Muscle layer of colon (tissue), 2 donors: ENCODE measurements around the gene OLFM3.

Source experiments
- H3K27ac ChIP-seq: one replicate; pipeline ENCODE4 v1.7.0; 2013; ENCODE audit warnings: low read depth, mild to moderate bottlenecking, low read length, moderate library complexity
- H3K27me3 ChIP-seq, 2 donors: one replicate each; pipeline ENCODE4 v1.7.0; 2013; ENCODE audit warnings: low read length in 2 of 2, mild to moderate bottlenecking in 2 of 2; ENCODE audit not compliant: insufficient read depth in 2 of 2, control insufficient read depth in 1 of 2
- H3K36me3 ChIP-seq: one replicate; pipeline ENCODE4 v1.7.0; 2013; ENCODE audit warnings: mild to moderate bottlenecking, low read length; ENCODE audit not compliant: insufficient read depth
- H3K4me1 ChIP-seq: one replicate; pipeline ENCODE4 v1.7.0; 2013; ENCODE audit warnings: mild to moderate bottlenecking, low read length; ENCODE audit not compliant: insufficient read depth
- H3K4me3 ChIP-seq, 2 donors: one replicate each; pipeline ENCODE4 v1.7.0; 2013; ENCODE audit warnings: low read length in 2 of 2, low read depth in 1 of 2, mild to moderate bottlenecking in 1 of 2, moderate library complexity in 1 of 2
- H3K9ac ChIP-seq: one replicate; pipeline ENCODE4 v1.7.0; 2013; ENCODE audit warnings: low read length
- H3K9me3 ChIP-seq: one replicate; pipeline ENCODE4 v1.7.0; 2013; ENCODE audit warnings: mild to moderate bottlenecking, low read length
- donor health status: abdominal sarcoma.
- donor health status: Adenocarcinoma of cecum.

The OLFM3 gene

DNA sequence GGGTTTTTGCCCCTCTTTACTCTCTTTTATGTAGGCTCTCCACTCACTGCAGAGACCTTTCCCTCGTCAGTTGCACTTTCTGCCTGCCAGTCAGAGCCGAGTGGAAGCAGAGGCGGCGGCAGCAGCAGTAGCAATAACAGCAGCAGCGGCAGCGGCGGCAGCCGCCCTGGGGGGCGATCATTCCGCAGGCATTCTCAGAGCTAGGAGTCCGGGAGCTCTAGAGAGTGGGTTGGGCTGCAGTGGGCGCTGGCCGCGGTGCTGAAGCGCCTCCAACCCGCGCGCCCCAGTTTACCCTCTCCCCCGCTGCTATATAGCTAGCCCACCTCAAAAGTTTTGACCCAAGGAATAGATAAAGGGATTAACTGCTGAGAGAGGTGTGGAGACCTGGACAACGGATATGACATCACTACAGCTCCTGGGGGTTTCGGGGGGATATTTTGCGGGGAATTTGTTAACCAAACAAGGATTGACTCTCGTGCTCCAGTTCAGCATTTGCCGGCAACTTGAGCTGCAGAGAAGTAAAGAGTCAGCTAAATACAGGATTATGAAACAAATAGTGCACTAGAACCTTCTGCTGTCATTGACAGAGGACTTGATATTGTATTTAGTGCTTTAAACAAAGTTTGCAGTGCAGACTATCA lies at the start of gene OLFM3:
OLFM3 (minus strand) TSS at position 102 of the 641 bp plus-strand sequence.
- no peak within 1 kb of the TSS for H3K9ac ChIP-seq

DNA sequence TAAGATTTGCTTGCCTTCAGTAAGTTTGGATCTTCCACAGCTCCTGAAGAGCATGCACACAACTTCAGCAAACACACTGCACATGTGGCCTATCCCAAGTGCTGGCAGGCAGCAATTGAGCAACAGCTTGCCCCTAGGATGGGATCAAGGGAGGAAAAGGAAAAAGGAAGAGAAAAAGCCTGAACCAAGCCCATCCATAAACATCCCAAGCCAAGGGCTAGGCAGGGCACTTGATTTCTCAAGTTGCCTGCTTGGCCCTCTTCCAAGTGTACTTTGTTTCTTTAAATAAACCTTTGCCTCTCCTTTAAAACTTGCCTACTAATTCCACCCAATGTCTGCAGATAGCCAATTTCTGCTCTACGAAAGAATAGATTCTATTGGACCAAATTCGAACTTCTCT lies 49.0 kb upstream of the OLFM3 start:
- no peaks in the 10 kb centered on the region for H3K9me3 ChIP-seq
- no peaks in the 10 kb centered on the region for H3K4me1 ChIP-seq
- H3K27ac ChIP-seq, result no peak overlapping the region
- no peak overlapping the region for H3K4me3 ChIP-seq
- H3K27me3 ChIP-seq, result no peaks in the 10 kb centered on the region
- H3K9ac ChIP-seq, result no peak overlapping the region
- H3K36me3 ChIP-seq, result no peaks in the 10 kb centered on the region

More for the DNA sequence above, at the start of gene OLFM3:
- Histone ChIP-seq H3K27ac (no peak within 1 kb of the TSS), H3K27me3 (no peaks in the 10 kb centered on the region), H3K4me3 (no peak within 1 kb of the TSS), H3K36me3 (no peaks in the 10 kb centered on the region), H3K4me1 (no peaks in the 10 kb centered on the region), H3K9me3 (no peaks in the 10 kb centered on the region)

DNA sequence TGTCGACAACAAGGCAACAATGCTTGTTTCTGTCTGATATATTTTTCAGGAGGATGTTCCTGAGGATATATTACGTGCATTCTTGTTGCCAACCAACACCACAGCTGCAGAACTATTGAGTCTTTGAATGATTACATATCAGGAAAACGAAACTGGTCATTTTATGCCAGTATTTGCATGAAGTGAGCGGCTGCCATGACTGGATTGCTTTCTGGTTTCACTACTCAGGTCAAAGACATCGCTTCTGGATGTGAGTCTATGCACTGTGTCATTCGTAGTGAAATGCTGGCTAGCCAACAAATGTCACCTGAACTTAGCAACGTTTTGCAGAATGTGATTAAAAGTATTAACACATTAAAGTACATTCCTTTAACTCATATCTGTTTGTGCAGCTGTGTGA lies 35.8 kb upstream of the OLFM3 start:
- Histone ChIP-seq H3K36me3 (no peaks in the 10 kb centered on the region), H3K4me3 (no peak overlapping the region), H3K27me3 (no peaks in the 10 kb centered on the region), H3K9me3 (no peaks in the 10 kb centered on the region), H3K9ac (no peak overlapping the region), H3K4me1 (no peaks in the 10 kb centered on the region), H3K27ac (no peak overlapping the region)

DNA sequence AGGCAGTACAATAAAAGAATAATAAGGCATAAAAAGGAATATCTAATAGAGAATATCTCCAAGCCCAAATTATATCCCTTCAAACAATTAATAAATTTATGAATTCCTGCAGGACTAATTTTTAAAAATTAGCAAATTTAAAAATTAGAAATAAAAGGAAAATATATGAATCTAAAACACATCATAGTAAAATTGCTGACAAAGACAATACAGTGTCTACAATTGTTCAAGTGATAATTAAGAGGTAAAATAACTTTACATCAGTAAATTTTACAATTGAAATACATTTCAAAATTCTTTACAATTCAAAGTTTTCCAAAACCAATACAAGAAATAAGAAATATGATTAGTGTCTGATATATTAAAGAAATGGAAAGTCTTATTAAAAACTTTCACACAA lies 22.8 kb upstream of the OLFM3 start:
- Histone ChIP-seq H3K4me3 (no peak overlapping the region), H3K27me3 (no peaks in the 10 kb centered on the region), H3K9me3 (no peaks in the 10 kb centered on the region), H3K4me1 (no peaks in the 10 kb centered on the region), H3K9ac (no peak overlapping the region), H3K36me3 (no peaks in the 10 kb centered on the region), H3K27ac (no peak overlapping the region)

DNA sequence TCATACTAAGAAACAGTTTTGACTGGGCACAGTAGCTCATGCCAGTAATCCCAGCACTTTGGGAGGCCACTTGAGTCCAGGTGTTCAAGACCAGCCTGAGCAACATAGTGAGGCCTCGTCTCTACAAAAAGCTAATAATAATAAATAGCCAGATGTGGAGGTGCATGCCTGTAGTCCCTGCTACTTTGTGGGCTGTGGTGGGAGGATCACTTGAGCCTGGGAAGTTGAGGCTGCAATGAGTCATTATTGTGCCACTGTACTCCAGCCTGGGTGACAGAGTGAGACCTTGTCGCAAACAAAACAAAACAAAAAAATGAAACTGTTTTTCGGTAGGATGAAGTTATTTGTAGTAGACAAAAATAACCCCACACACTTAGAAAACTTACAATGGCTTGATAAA lies 19.0 kb upstream of the OLFM3 start:
- no peak overlapping the region for H3K27ac ChIP-seq
- H3K4me1 ChIP-seq, result no peaks in the 10 kb centered on the region
- H3K27me3 ChIP-seq, result no peaks in the 10 kb centered on the region
- H3K36me3 ChIP-seq, result no peaks in the 10 kb centered on the region
- no peak overlapping the region for H3K4me3 ChIP-seq
- H3K9ac ChIP-seq, result no peak overlapping the region
- no peaks in the 10 kb centered on the region for H3K9me3 ChIP-seq

DNA sequence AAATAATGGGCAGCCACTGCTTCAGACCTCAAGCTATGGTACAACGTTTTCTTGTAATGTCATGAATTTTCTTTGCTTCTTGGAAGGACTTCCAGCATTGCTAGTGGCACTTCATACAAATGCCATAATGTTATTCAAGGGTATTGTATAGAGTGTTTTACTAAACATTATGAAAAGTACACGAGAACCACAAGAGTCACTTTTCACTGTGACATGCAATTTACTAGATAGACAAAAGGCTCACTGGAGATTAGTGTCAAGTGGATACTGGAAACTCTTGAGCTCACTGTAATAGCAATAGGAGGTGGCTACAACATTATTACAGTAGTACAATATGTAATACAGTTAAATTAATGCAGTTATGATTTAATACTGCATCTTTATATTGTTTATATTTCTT lies 5.3 kb upstream of the OLFM3 start:
- no peaks in the 10 kb centered on the region for H3K27me3 ChIP-seq
- no peaks in the 10 kb centered on the region for H3K36me3 ChIP-seq
- H3K27ac ChIP-seq, result no peak overlapping the region
- H3K4me1 ChIP-seq, result no peaks in the 10 kb centered on the region
- H3K9ac ChIP-seq, result no peak overlapping the region
- H3K9me3 ChIP-seq, result no peaks in the 10 kb centered on the region
- H3K4me3 ChIP-seq, result no peak overlapping the region

DNA sequence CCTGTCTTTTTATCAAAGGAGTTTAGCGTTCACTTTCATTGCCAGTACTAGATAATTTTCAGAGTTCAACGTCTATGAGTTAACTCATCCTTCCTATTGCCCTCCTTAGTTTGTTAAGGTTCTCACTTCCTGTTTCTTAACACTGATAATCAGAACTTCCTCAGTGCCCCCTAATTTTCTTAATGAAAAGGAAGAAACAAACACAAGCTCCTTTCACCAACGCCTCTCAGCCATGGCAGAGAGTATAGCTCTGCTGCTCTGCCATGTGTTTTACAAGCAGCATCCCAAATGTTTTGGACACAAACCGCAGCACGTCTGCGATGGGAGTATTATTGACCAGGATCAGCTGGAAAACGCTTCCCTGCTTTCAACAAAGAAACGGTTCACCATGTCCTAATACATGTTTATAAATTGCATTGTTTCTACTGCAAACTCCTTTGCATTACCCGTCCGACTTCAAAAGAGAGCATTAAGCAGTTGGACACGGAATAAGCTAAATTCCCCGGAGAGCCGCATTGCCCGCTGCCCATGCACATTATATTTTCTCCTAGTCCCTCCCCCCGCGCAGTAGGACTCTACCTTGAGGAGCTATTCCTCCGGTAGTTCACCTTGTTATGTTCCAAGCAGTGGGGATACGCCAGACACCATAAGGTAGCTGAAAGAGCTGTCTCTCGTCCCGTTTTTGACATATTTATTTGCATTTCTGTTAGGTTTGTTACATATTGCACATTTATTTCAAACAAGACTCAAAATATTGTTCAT lies 561 bp downstream of the OLFM3 start:
- no peaks in the 10 kb centered on the region for H3K36me3 ChIP-seq
- no peaks in the 10 kb centered on the region for H3K9me3 ChIP-seq
- no peaks in the 10 kb centered on the region for H3K4me1 ChIP-seq
- H3K27ac ChIP-seq, result no peak overlapping the region
- no peaks in the 10 kb centered on the region for H3K27me3 ChIP-seq
- H3K9ac ChIP-seq, result no peak overlapping the region
- no peak overlapping the region for H3K4me3 ChIP-seq

DNA sequence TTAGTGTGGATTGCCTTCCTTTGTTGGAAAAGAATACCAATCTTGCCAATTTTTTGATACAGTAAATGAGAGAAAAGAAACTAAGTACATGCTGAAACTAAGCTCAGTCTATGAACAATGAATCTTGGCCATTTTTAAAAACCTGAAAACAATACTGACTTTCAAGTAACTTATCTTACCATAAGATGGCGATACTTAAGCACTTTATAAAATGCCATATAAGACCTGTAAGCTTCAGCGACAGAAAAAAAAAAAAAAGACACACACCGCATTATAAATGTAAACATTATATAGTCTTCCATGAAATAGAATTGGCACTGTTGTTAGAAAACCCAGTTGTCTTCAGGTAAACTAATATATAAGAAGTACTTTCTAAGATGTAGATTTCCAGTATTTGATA lies 3.0 kb downstream of the OLFM3 start:
- Histone ChIP-seq H3K9ac (no peak overlapping the region), H3K27ac (no peak overlapping the region), H3K4me3 (no peak overlapping the region), H3K36me3 (no peaks in the 10 kb centered on the region), H3K4me1 (no peaks in the 10 kb centered on the region), H3K9me3 (no peaks in the 10 kb centered on the region), H3K27me3 (no peaks in the 10 kb centered on the region)

DNA sequence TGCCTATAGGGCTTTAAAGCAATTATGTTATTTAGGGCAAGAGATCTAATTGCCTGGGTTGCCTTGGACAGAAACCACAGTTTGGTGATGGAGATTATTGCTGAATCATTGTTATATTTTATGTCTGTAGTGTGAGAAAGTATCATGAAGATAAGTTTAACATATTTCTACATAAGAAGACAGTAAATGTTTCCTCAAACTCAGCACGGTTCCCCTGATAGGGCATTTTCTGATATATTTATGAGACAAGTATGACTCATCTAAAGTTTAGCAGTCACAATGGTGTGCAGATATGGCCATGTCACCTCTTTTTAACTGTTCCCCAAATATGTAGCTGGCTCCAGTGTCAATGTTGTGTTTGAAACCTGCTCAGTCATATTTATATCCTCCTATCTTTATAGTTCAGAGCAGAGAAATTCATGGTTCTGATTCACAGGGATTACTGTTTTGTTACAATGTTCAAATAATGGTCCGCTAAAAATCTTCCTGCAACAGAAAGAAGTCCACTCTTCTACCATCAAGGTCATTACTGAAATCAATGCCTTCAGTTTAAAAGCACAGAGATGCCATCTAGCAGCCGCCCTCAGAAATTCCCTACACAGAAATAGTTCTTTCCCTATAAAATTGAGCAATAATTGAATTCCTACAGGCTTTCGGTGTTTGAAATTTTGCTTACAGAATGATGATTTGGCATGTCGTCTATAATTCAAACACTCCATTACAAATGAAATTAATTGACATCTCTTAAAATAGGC lies 3.7 kb downstream of the OLFM3 start:
- no peaks in the 10 kb centered on the region for H3K9me3 ChIP-seq
- H3K27me3 ChIP-seq, result no peaks in the 10 kb centered on the region
- no peak overlapping the region for H3K27ac ChIP-seq
- no peaks in the 10 kb centered on the region for H3K36me3 ChIP-seq
- no peaks in the 10 kb centered on the region for H3K4me1 ChIP-seq
- H3K9ac ChIP-seq, result no peak overlapping the region
- no peak overlapping the region for H3K4me3 ChIP-seq

DNA sequence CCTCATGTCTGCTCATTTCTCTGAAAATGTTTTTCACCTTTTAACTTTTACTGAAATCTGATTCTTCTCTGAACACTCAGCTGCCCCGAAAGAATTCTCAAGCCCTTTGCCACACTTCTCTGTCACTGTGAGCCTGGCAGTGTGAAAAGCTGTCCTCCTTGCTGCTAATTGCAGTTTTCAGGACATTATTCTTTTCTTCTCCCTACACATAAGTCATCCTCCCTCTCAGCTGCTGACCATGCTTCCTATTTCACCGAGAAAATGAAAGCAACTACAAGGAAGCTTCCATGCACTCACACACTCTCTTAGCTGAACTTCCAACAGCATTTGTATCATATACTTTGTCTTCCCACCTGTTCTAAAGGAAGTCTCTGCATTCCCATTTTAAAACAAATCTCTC lies 15.8 kb downstream of the OLFM3 start:
- Histone ChIP-seq H3K9me3 (no peaks in the 10 kb centered on the region), H3K9ac (no peak overlapping the region), H3K36me3 (no peaks in the 10 kb centered on the region), H3K4me1 (no peaks in the 10 kb centered on the region), H3K4me3 (no peak overlapping the region), H3K27me3 (no peaks in the 10 kb centered on the region), H3K27ac (no peak overlapping the region)

DNA sequence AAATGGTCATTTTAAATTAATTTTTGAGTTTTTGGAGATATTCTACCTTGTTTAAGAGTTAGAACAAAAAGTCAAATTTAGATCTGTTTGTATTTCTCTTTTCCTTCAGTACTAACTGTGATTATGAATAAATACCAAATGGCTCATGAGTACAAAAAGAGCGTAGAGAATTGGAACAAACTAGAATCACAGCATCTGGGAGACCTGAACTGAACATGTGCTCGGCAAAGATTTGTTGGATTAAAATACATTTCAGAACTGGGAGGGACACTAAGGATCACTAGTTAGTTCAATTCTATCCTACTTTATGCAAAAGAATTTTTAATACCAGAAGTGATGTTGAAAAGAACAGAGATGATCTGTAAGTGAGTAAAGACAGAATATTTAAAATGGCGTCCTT lies 19.5 kb downstream of the OLFM3 start:
- no peak overlapping the region for H3K27ac ChIP-seq
- no peaks in the 10 kb centered on the region for H3K9me3 ChIP-seq
- H3K4me3 ChIP-seq, result no peak overlapping the region
- H3K27me3 ChIP-seq, result no peaks in the 10 kb centered on the region
- H3K36me3 ChIP-seq, result no peaks in the 10 kb centered on the region
- H3K9ac ChIP-seq, result no peak overlapping the region
- no peaks in the 10 kb centered on the region for H3K4me1 ChIP-seq
